ENCODE measurements around the gene IGF1R.
"Not testable (repeated sequence)": the region's sequence is repeated elsewhere in the genome, so short reads cannot be mapped to it uniquely, and the experiment has no call there.

The IGF1R gene

GRCh38 chr15:98958918-98959639 lies 310.7 kb downstream of the IGF1R start:
- TF ChIP-seq CTCF (IDR thresholded peaks at IDR 0.05; ENCODE audit: low read depth, low read length, missing control alignments): no peak
- no peak for DNase-seq (ENCODE audit: low read depth)
- H3K4me3 ChIP-seq (ENCODE audit: low read depth, low read length): no peak overlapping the region

GRCh38 chr15:98959640-98960007 lies 311.3 kb downstream of the IGF1R start:
- H3K4me3 ChIP-seq (ENCODE audit: low read depth, low read length): no peak overlapping the region
- TF ChIP-seq CTCF (IDR thresholded peaks at IDR 0.05; ENCODE audit: low read depth, low read length, missing control alignments): no peak
- DNase-seq (ENCODE audit: low read depth): no peak

GRCh38 chr15:98960555-98961050 lies 312.3 kb downstream of the IGF1R start:
- no peak overlapping the region for H3K4me3 ChIP-seq (ENCODE audit: low read depth, low read length)
- no peak for DNase-seq (ENCODE audit: low read depth)
- TF ChIP-seq CTCF (IDR thresholded peaks at IDR 0.05; ENCODE audit: low read depth, low read length, missing control alignments): no peak

GRCh38 chr15:98963444-98963843 lies 315.1 kb downstream of the IGF1R start:
- no peak overlapping the region for H3K4me3 ChIP-seq (ENCODE audit: low read depth, low read length)
- DNase-seq (ENCODE audit: low read depth): no peak
- TF ChIP-seq CTCF (IDR thresholded peaks at IDR 0.05; ENCODE audit: low read depth, low read length, missing control alignments): no peak

- no peak for TF ChIP-seq CTCF (IDR thresholded peaks at IDR 0.05; ENCODE audit: low read depth, low read length, missing control alignments)
- no peak for DNase-seq (ENCODE audit: low read depth)
- no peak overlapping the region for H3K4me3 ChIP-seq (ENCODE audit: low read depth, low read length)
Observed at GRCh38 chr15:98964466-98965133, 316.3 kb downstream of the IGF1R start.

GRCh38 chr15:98965134-98965491 lies 316.8 kb downstream of the IGF1R start:
- H3K4me3 ChIP-seq (ENCODE audit: low read depth, low read length): not testable (repeated sequence)

GRCh38 chr15:98965597-98965996 lies 317.3 kb downstream of the IGF1R start:
- H3K4me3 ChIP-seq (ENCODE audit: low read depth, low read length): no peak overlapping the region
- DNase-seq (ENCODE audit: low read depth): no peak
- no peak for TF ChIP-seq CTCF (IDR thresholded peaks at IDR 0.05; ENCODE audit: low read depth, low read length, missing control alignments)

More at GRCh38 chr15:98965134-98965491, 316.8 kb downstream of the IGF1R start:
- not testable (repeated sequence) for DNase-seq (ENCODE audit: low read depth)

Data from GM12864 (cell line).